ENCODE data around the gene INIP.

- TF ChIP-seq CTCF (IDR thresholded peaks at IDR 0.05; ENCODE audit: borderline replicate concordance, extremely low read depth, low read length, poor library complexity, severe bottlenecking) (no peak), EZH2 (IDR thresholded peaks at IDR 0.05; ENCODE audit: borderline replicate concordance, low read depth, low read length, severe bottlenecking) (no peak)
Measured at GRCh38 chr9:112663681-112664080, 54.2 kb downstream of the INIP start.

Data from DND-41 (cell line).